PC-9 (cell line): ENCODE measurements around the gene CD1D.

ENCODE experiments used
- EZH2 ChIP-seq: fragments of 200-600 bp; sonication (generic); IDR thresholded peaks from 2 replicates; pipeline ENCODE4 v1.8.0; 2017; ENCODE audit warnings: antibody characterized with exemption, low read depth
- TF ChIP-seq, protein P1 (sequence below): fragments of 200-600 bp; sonication (generic); conservative IDR thresholded peaks from 2 replicates; pipeline ENCODE4 v1.6.1; 2017; ENCODE audit warnings: mixed run types, antibody characterized with exemption, mild to moderate bottlenecking, moderate library complexity

DNA sequence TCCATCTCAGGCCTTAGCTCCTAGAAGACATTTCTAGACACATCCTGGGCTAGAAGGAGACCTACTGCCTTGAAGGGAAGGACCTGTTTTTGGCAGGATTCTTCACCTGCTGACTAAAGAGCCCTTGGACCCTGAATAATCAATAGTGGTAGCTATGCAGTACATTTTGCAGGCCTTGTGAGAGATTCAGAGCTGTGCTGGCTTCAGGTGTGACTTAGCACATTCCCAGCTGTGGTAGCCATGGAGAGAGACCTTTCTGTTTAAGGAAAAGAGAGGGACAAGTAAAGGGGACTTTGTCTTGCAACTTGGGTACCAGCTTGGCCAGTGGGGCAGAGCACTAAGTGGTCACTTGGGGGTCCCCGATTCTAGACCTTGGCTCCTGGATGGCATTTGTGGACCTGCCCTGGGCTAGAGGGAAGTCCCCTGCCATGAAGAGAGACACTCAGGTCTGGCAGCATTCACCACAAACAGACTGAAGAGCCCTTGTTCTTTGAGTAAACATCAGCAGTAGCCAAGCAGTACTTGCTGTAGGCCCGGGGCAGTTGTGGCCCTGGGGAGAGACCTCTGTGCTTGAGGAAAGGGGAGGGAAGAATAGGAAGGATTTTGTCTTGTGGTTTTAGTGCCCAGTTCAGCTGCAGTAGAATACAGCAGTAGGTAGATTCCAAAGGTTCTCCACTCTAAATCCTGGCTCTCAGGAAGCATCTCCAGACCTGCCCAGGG lies 47.4 kb downstream of the CD1D start:
- TF ChIP-seq, protein P1, sequence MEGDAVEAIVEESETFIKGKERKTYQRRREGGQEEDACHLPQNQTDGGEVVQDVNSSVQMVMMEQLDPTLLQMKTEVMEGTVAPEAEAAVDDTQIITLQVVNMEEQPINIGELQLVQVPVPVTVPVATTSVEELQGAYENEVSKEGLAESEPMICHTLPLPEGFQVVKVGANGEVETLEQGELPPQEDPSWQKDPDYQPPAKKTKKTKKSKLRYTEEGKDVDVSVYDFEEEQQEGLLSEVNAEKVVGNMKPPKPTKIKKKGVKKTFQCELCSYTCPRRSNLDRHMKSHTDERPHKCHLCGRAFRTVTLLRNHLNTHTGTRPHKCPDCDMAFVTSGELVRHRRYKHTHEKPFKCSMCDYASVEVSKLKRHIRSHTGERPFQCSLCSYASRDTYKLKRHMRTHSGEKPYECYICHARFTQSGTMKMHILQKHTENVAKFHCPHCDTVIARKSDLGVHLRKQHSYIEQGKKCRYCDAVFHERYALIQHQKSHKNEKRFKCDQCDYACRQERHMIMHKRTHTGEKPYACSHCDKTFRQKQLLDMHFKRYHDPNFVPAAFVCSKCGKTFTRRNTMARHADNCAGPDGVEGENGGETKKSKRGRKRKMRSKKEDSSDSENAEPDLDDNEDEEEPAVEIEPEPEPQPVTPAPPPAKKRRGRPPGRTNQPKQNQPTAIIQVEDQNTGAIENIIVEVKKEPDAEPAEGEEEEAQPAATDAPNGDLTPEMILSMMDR: no peak
- TF ChIP-seq EZH2: no peak
